GM12878 (cell line): Measurements from ENCODE around the gene ZNF777. TPM values are rescaled to one million over a fixed set of nuclear protein-coding genes. Genes with fewer than 3 reads are reported as not detected.

Experiments used
- ATAC-seq: fragments of 200-7000 bp; cut with Tn5 transposase; 3 replicates; pipeline ENCODE4 v1.9.1; 2020; ENCODE audit warnings: mild to moderate bottlenecking, moderate library complexity
- BruUV-seq: library from RNA; stranded (reverse); fragments of 400-500 nt; replicated peaks from 2 replicates; lab custom pipeline; 2021; lab: Mats Ljungman, UMichigan
- CTCF ChIA-PET: fragments of 300-600 bp; sonication (Branson Sonifier 250); formaldehyde crosslinking; extraction: SDS; loops from one replicate; lab custom pipeline; 2021; ENCODE audit warnings: inconsistent platforms; lab: Yijun Ruan, JAX
- POLR2A ChIA-PET: fragments of 350-600 bp; formaldehyde crosslinking; extraction: SDS; loops from one replicate; lab custom pipeline; 2021; ENCODE audit warnings: inconsistent platforms; lab: Charles Lee
- RAD21 ChIA-PET: fragments of 300-600 bp; sonication (Branson Sonifier 250); formaldehyde crosslinking; loops from one replicate; lab custom pipeline; 2023; ENCODE audit warnings: antibody characterized with exemption; ENCODE audit not compliant: unreplicated experiment; lab: Charles Lee
- SMC1A ChIA-PET: fragments of 300-600 bp; sonication (Branson Sonifier 250); formaldehyde crosslinking; loops from one replicate; lab custom pipeline; 2023; ENCODE audit not compliant: unreplicated experiment, uncharacterized antibody; lab: Charles Lee
- DNase-seq: peaks from one replicate; pipeline ENCODE4 v3.0.0-alpha.2; 2011; ENCODE audit warnings: low read depth, low spot score
- FAIRE-seq: peaks from 3 replicates; lab custom pipeline; 2011; peaks lifted over from hg19 to GRCh38; lab: Jason Lieb, UNC
- H2AFZ ChIP-seq: 2 replicates; pipeline ENCODE4 v1.6.0; 2011; ENCODE audit warnings: low read depth, low read length, control low read depth; ENCODE audit not compliant: control insufficient read depth
- H3K27ac ChIP-seq: 2 replicates; pipeline ENCODE4 v1.5.1; 2011; ENCODE audit warnings: control low read depth; ENCODE audit not compliant: control insufficient read depth, insufficient read depth
- H3K27me3 ChIP-seq, 2 experiments: replicated peaks in 1 of 2; 2 replicates each; pipeline versions ENCODE4 v1.6.0 to v1.6.1; 2011; ENCODE audit warnings: low read length in 1 of 2; ENCODE audit not compliant: control insufficient read depth in 2 of 2, insufficient read depth in 2 of 2
- H3K36me3 ChIP-seq, 2 experiments: 2 replicates each; pipeline ENCODE4 v1.5.1; 2011; ENCODE audit warnings: low read length in 1 of 2; ENCODE audit not compliant: control insufficient read depth in 2 of 2, insufficient read depth in 2 of 2
- H3K4me1 ChIP-seq: 2 replicates; pipeline ENCODE4 v1.6.1; 2011; ENCODE audit warnings: mild to moderate bottlenecking, low read length, moderate library complexity, mixed read lengths; ENCODE audit not compliant: control insufficient read depth, insufficient read depth
- H3K4me2 ChIP-seq: 2 replicates; pipeline ENCODE4 v1.6.0; 2011; ENCODE audit warnings: control low read depth; ENCODE audit not compliant: control insufficient read depth, insufficient read depth
- H3K4me3 ChIP-seq: fragments of 200-600 bp; sonication (generic); 2 replicates; pipeline ENCODE4 v1.5.1; 2016
- H3K79me2 ChIP-seq: 2 replicates; pipeline ENCODE4 v1.6.0; 2011; ENCODE audit warnings: low read length; ENCODE audit not compliant: control insufficient read depth, insufficient read depth
- H3K9ac ChIP-seq: 2 replicates; pipeline ENCODE4 v1.8.0; 2011; ENCODE audit warnings: low read length, control low read depth, mixed read lengths; ENCODE audit not compliant: control insufficient read depth, insufficient read depth
- H3K9me3 ChIP-seq: replicated peaks from 3 replicates; pipeline ENCODE4 v1.5.1; 2011; ENCODE audit warnings: mild to moderate bottlenecking, low read length; ENCODE audit not compliant: control insufficient read depth, insufficient read depth
- H4K20me1 ChIP-seq: 2 replicates; pipeline ENCODE4 v1.6.0; 2011; ENCODE audit not compliant: control insufficient read depth, insufficient read depth
- ATF2 ChIP-seq: IDR thresholded peaks from 2 replicates; pipeline ENCODE4 v1.6.1; 2012; ENCODE audit warnings: low read length, inconsistent platforms
- ATF3 ChIP-seq: IDR thresholded peaks from 2 replicates; pipeline ENCODE4 v1.6.1; 2011; ENCODE audit warnings: low read depth, mild to moderate bottlenecking, low read length, moderate library complexity, borderline replicate concordance; ENCODE audit errors: extremely low read depth
- BCLAF1 ChIP-seq: fragments of 450-650 bp; IDR thresholded peaks from 2 replicates; pipeline ENCODE4 v1.6.1; 2017; ENCODE audit warnings: antibody characterized with exemption, mild to moderate bottlenecking, moderate library complexity
- BHLHE40 ChIP-seq, 2 experiments: fragments of 450-650 bp in 1 of 2; IDR thresholded peaks; 2 replicates each; pipeline ENCODE4 v1.6.1; 2011 to 2017; ENCODE audit warnings: low read depth in 2 of 2, borderline replicate concordance in 1 of 2, improper control_type of control experiment in 1 of 2, low read length in 1 of 2, mild to moderate bottlenecking in 1 of 2
- CBFB ChIP-seq: IDR thresholded peaks from 2 replicates; pipeline ENCODE4 v1.6.1; 2016; ENCODE audit warnings: antibody characterized with exemption, low read depth
- GATAD2B ChIP-seq: fragments of 450-650 bp; conservative IDR thresholded peaks from 2 replicates; pipeline ENCODE4 v1.6.1; 2017; ENCODE audit warnings: low read depth, mild to moderate bottlenecking, moderate library complexity
- IRF4 ChIP-seq: IDR thresholded peaks from 2 replicates; pipeline ENCODE4 v1.6.1; 2011; ENCODE audit warnings: low read depth, low read length
- PBX3 ChIP-seq: IDR thresholded peaks from 2 replicates; pipeline ENCODE4 v1.6.1; 2011; ENCODE audit warnings: mild to moderate bottlenecking, low read depth, low read length, moderate library complexity; ENCODE audit not compliant: insufficient replicate concordance
- POU2F2 ChIP-seq: IDR thresholded peaks from 3 replicates; pipeline ENCODE4 v1.6.1; 2011; ENCODE audit warnings: low read depth, mild to moderate bottlenecking, low read length, borderline replicate concordance
- RCOR1 ChIP-seq: conservative IDR thresholded peaks from 2 replicates; pipeline ENCODE4 v1.6.1; 2012; ENCODE audit warnings: low read depth, low read length, improper control_type of control experiment
- RFX5 ChIP-seq: IDR thresholded peaks from 2 replicates; pipeline ENCODE4 v1.6.1; 2011; ENCODE audit warnings: low read depth, low read length, improper control_type of control experiment
- SMC3 ChIP-seq: IDR thresholded peaks from 2 replicates; pipeline ENCODE4 v1.6.1; 2011; ENCODE audit warnings: low read length, improper control_type of control experiment, borderline replicate concordance
- SUZ12 ChIP-seq: fragments of 200-600 bp; sonication (generic); IDR thresholded peaks from one replicate; pipeline ENCODE4 v1.6.1; 2018; ENCODE audit warnings: antibody characterized with exemption, mild to moderate bottlenecking; ENCODE audit not compliant: unreplicated experiment
- ZNF687 ChIP-seq: fragments of 450-650 bp; IDR thresholded peaks from 2 replicates; pipeline ENCODE4 v1.6.1; 2017; ENCODE audit warnings: mild to moderate bottlenecking, moderate library complexity
- WGBS: methylation state at CpG from one replicate; pipeline ENCODE4 v1.1.6; 2016; ENCODE audit warnings: low lambda C conversion rate; ENCODE audit not compliant: insufficient replicate concordance, insufficient coverage; ENCODE audit errors: missing lambda C conversion rate; 5-methylcytosine and 5-hydroxymethylcytosine counted together
- in situ Hi-C: fragments of 300-500 bp; cut with MboI; formaldehyde crosslinking; loops from 9 replicates; pipeline ENCODE4 v1.14.3; 2018; ENCODE audit warnings: mixed read lengths
- intact Hi-C: fragments of 100-400 bp; cut with micrococcal nuclease; formaldehyde crosslinking; loops from one replicate; pipeline ENCODE4 v1.14.2; 2022; ENCODE audit not compliant: unreplicated experiment
- polyA plus RNA-seq, 11 experiments: library from polyadenylated mRNA; depleted of rRNA in 4 of 11; unstranded in 6 of 11; stranded (reverse) in 5 of 11; fragments of >200 nt; fragmentation: Nextera tagmentation in 4 of 11; fragmentation: Illumina TruSeq in 1 of 11; extraction: Ambion mirVana in 4 of 11; extraction: Trizol in 1 of 11; gene quantifications; 1 replicate in 1 of 11; 2 replicates in 10 of 11; pipeline versions ENCODE4 v1.2.1 to v1.2.3, GENCODE V29; 2011 to 2016; ENCODE audit warnings: inconsistent platforms in 2 of 11, missing spikeins in 2 of 11, low read depth in 1 of 11
- total RNA-seq, 4 experiments: library from RNA; depleted of rRNA in 3 of 4; stranded (reverse); fragments of >200 nt in 3 of 4; fragmentation: Illumina TruSeq in 1 of 4; extraction: Trizol in 1 of 4; gene quantifications; 2 replicates each; pipeline versions ENCODE4 v1.2.1 to v1.2.3, GENCODE V29; 2013 to 2021

The ZNF777 gene
- total and polyA plus RNA-seq, 10 of the 15 experiments (the other 5 are each of a cell fraction or from before 2014, with no cell fraction given) = 0.03 to 16.0 (median 3.7) TPM

DNA sequence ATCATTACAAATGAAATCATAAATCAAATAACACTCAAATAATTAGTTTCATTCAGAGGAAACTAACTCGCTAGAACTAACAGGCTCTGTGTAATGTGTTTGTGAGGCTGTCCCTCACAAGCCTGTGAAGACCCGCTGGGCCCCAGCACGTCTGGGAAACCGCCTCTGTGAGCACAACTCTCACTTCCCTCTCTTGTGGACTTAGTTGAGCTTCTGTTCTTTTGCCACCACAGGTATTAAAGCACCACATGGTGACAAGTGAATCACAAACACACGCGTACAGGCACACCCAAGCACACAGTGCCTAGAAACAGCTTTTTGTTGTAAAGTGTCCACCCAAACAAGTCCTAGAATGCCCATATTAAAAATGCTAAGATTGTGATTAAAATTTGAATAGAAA lies 51.0 kb downstream of the ZNF777 start:
- no peaks in the 10 kb centered on the region for H3K36me3 ChIP-seq
- FAIRE-seq (no peak), ATAC-seq (peak; percentile 96), DNase-seq (peak; percentile 30)
- no peaks in the 10 kb centered on the region for H3K9me3 ChIP-seq
- intact Hi-C loops = no loop called here
- RAD21 ChIA-PET = interaction anchor here (0.6 to 1.0 kb wide), 4 partner anchors 13 to 148 kb away, joined by 3 read pairs; partner anchors contain the start of gene ZNF783
- no peak overlapping the region for H3K4me3 ChIP-seq
- BruUV-seq = no TSS peak
- H3K27me3 ChIP-seq = no peaks in the 10 kb centered on the region; a peak in 1 of 4 replicates
- no peaks in the 10 kb centered on the region for H3K79me2 ChIP-seq
- no peak overlapping the region for H2AFZ ChIP-seq
- H3K9ac ChIP-seq = no peak overlapping the region
- no peak overlapping the region for H3K27ac ChIP-seq
- CTCF ChIA-PET = interaction anchor here (0.6 to 1.0 kb wide), 2 partner anchors 9 to 149 kb away, joined by 3 read pairs; no protein-coding TSS in a partner anchor
- H3K4me2 ChIP-seq = no peak overlapping the region
- H4K20me1 ChIP-seq = no peaks in the 10 kb centered on the region
- no peaks in the 10 kb centered on the region for H3K4me1 ChIP-seq
- in situ Hi-C loops = no loop called here
- SMC1A ChIA-PET = interaction anchor here (0.6 to 1.5 kb wide), 2 partner anchors 10 to 85 kb away, joined by 4 to 7 read pairs; no protein-coding TSS in a partner anchor
- POLR2A ChIA-PET = no interaction called here
- 24% methylated on average over 6 of the region's 6 CpGs for WGBS
- TF ChIP-seq ATF2 (no peak), GATAD2B (no peak), PBX3 (peak; percentile 32), IRF4 (peak; percentile 59; the same call in 1 of the 2 replicates), RCOR1 (no peak), ZNF687 (no peak), BHLHE40 (IDR thresholded peaks at IDR 0.05; ENCODE audit: borderline replicate concordance in 1 of 2, low read depth in 2 of 2, low read length in 1 of 2) (peak; percentile 61 to 70; a peak in 3 of 4 replicates), SMC3 (no peak), POU2F2 (no peak), SUZ12 (no peak), RFX5 (peak; percentile 88), BCLAF1 (no peak), CBFB (no peak), ATF3 (no peak)
